Activated T-cell treated with anti-CD3 and anti-CD28 coated beads for 1 hour (primary cell): ENCODE results near the gene CRYGD.
A peak's percentile ranks its signal among the peaks of the same experiment; 100 is the strongest.

Experiments
- DNase-seq: peaks from one replicate; pipeline ENCODE4 v3.0.0-alpha.2; 2020; ENCODE audit warnings: low read depth

CRYGD gene

DNA sequence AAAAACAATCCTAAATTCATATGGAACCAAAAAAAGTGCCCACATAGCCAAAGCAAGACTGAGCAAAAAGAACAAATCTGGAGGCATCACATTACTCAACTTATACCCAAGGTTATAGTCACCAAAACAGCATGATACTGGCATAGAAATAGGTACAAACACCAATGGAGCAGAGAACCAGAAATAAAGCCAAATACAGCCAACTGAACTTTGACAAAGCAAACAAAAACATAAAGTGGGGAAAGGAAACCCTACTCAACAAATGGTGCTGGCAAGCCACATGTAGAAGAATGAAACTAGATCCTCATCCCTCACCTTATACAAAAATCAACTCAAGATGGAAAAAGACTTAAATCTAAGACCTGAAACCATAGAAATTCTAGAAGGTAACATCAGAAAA is 40.5 kb downstream of the CRYGD start:
- no peak for DNase-seq

DNA sequence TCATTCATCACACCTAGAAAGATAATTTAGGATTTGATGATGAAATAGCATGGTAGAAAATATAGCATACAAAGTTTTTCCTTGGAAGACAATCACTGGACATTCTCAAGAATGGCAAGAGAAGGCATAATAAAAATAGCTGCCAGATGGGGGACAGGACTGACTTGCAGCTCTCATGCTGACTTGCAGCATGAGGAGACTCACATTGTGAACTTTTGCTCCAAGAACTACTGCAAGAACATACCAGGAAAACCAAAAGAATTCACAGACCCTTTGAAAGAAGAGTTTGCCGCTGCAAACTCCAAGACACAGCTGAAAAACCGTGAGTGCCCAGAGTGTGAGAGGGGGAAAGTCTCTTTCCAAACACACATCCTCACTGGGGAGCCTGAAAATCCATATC is 47.0 kb downstream of the CRYGD start:
- no peak for DNase-seq

DNA sequence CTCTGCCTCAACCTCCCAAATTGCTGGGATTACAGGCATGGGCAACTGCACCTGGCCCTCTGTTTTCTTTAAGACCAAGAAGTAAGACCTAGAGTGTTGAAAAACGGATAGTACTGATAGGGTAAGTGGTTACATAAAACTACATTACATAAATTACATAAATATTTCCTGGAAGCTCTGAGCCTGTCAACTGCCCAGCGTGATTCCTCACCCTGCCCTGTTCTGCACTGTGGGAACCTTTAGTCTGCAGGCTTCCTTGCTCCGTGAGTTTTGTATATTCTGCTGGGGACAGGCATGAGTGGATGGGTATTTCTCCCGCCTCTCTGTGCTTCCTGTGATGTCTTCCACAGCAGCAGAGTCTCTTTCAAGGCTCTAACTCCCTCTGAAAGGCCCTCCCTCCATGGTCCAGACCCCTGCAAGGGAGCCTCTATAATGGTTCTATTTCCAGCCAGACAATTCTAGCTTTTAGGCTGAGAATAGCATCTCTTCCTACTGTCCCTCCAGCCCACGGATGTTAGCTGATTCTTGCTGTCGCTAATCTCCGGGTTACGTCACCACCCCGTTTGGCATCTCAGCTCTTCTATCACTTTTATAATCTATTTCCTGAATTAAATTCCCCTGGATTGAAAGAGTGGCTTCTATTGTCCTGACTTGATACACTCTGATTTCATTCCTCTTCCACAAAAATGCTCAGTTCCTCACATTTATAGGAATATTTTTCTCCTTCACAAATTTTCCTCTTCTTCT is 49.5 kb downstream of the CRYGD start:
- no peak for DNase-seq

DNA sequence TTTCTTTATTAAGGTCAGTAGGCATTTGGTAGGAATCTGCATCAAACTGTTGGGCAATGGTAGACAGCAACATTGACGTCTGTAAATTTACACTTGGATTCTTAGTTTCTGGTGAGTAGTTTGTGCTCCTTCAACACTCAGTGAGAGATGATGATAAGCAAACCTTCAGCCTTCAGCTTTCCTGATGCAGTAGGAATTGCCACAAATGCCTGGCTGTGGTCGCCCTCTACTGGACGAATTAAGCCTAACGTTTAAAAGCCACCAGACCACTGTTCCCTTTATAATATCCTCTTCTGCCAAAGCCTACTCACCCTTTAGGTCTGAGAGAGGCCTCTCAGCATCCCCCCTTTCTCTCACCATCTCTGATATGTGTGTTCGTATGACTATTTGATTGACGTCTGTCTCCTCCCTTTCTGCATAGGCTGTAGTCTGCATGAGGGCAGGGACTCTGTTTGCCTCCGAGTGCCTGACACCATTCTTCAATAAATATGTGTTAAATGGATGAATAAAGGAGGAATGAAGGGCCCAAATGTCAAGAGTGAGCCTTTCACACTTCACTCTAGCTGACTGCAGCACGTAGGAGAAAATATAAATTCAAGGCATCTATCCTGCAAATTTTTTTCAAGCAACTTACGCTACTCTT is 52.0 kb downstream of the CRYGD start:
- peak; percentile 34 for DNase-seq
